ENCODE data around the gene MEPE.

MEPE gene, protein sequence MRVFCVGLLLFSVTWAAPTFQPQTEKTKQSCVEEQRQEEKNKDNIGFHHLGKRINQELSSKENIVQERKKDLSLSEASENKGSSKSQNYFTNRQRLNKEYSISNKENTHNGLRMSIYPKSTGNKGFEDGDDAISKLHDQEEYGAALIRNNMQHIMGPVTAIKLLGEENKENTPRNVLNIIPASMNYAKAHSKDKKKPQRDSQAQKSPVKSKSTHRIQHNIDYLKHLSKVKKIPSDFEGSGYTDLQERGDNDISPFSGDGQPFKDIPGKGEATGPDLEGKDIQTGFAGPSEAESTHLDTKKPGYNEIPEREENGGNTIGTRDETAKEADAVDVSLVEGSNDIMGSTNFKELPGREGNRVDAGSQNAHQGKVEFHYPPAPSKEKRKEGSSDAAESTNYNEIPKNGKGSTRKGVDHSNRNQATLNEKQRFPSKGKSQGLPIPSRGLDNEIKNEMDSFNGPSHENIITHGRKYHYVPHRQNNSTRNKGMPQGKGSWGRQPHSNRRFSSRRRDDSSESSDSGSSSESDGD

DNA sequence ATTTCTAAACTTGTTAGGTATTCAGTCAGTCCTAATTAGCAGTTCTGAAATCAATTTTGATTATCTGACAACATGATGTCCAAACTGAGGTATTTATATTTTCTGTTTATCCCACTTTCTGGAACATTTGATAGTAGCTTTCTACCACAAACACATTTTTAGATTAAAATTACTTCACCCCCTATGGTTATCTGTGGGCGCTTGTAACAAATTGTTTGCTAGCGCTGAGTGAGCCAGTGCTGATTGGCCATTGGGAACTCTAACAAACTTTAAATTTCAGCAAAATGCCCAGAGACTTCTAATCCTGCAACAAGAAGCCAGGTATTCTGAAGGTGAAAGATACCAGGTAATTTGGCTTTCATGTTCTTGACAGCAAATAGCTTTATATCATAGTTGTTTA lies at the start of gene MEPE:
Gene MEPE (plus strand): TSS at position 301 of the 400 bp plus-strand sequence. CDS start 1,746 bp downstream, outside the sequence.
- DNase-seq (ENCODE audit: low read depth), result no peak

DNA sequence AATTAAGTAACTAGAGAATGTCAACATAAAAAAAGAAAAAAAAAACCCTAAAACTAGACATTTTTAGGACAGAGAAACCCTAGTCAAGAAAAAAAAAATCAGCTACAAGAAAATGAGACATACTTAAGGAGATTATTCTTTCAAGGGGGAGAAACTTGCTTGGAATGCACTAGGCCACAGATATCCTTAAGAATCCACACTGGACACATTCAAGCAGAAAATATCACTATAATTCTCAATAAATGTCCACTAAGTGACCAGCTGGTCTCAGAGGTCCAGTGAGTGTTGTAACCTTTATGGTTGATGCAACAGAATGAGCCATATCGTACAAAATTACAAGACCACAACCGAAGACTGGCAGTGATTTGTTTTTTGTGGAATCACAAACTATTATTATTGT lies 49.0 kb upstream of the MEPE start:
- DNase-seq (ENCODE audit: low read depth), result peak; percentile 32

DNA sequence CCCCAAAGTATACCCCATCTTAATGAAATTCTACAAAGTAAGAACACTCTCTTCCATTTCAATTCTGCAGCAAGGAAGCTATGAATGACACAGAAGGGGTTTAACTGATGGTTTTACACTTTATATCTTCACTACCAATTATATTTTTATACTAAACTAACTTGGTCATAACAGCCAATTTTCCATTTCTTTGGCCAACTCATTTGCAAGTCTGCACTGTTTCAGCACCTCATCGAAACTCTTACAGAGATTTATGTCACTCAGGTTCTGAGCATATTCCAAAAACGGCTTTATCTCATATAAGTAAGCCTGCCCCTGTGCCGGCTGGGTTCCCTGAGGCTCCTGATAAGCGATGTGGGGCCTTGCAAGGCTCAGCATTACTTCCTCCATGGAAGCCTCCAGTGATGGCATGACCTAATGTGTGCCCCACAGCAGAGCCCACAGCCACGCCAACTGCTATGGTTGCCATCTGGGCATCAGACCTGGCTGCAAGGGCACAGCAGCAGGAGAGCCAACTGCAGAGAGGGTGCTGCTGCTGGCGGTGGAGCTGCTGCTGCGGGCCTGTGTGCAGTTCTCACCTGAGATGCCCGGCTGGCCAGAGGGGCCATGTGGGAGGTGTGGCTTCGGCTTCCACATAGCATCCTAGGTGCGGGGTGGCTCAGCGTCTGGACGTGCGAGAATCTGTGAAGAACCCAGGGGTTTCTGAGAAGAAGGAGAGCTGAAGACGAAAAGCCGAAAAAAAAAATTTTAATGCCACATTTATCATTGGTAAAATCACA lies 46.8 kb upstream of the MEPE start:
- DNase-seq (ENCODE audit: low read depth), result no peak

DNA sequence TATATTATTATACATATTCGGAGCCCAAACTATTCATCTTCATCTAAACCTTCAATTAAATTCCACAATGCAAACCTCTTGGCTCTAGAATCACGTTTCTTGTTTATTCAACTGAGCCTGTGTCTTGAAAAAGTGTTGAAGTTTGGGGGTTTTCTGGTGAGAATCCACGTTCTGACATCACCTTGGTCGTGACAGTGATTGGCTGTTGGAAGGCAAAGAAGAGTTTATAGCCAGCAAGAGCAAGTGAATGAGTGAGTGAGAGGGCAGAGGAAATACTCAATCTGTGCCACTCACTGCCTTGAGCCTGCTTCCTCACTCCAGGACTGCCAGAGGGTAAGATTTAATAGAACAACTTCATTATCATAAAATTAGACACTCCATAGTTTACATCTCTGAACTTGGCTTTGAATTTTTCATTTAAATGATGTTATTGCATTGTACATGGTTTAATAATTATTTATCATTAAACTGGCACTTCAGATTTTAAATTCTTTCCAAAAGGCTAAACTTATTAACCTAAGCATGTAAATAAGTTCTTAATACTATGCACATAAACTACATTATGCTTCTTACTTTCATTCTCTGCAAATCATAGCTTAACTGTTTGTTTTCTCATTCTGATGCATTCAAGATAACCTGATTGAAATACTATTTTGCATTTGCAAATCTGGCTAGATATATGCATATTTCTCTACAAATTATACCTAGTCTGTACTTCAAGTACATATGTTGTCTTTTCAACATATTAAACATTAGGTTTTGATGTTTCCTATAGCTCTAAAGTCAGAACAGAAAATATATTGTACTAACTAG lies 33.3 kb upstream of the MEPE start, which contains the start of gene IBSP:
Gene IBSP (plus strand): TSS at position 254 of the 813 bp plus-strand sequence. CDS start 2,808 bp downstream, outside the sequence.
- DNase-seq (ENCODE audit: low read depth), result no peak

DNA sequence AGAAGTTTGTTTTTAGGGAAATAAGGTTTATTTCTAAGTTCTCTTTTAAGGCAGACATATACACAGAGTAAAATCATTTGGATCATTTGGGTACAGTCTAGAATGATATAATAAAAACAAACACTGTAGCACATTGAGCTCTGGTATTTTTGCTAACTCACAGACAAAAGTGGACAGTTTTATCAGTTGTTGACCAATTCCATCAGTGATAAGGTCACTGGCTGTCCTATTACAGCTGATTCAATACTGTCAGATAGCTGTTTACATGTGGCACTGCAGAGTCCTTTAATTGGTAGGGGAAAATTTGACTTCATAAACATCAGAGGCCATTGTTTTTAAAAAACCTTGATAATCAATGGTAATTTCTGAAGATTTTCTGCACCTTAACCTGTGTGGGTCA lies 29.9 kb upstream of the MEPE start:
- DNase-seq (ENCODE audit: low read depth), result no peak

DNA sequence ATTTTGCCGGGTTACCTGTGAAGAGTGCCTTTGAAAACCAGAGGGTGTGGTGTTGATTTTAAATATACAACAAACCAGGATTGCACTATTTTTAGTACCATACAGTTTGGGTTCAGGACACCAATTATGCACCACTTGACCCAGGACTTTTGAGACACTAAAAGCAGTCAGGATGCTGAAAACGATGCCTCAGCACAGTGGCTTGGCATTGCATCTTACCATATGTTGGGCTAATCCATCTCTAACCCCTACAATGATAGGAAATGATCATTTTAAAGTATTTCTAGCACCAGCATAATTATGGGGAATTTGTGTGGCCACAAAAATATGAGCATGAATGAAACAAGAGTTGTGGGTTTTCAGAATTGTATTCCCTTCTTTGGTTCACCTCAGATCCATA lies 29.3 kb upstream of the MEPE start:
- no peak for DNase-seq (ENCODE audit: low read depth)

DNA sequence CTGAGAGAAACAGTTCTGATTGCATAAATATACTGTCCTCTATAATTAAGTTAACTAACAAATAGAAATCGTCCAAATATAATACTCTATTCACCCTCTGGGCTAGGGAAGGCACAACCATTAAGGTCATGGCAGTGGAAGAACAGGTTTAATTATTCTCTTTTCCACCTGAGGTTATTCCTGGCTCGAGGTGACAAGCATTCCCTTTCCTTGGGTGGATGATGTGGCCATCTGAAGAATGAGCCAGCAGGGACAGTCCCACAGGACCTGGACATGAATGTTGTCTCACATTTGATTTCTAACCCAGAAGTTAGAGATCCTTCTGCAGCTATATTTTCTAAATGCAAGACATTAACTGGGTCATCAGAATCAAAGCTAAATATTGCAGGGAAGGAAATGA lies 27.9 kb upstream of the MEPE start:
- DNase-seq (ENCODE audit: low read depth), result no peak

DNA sequence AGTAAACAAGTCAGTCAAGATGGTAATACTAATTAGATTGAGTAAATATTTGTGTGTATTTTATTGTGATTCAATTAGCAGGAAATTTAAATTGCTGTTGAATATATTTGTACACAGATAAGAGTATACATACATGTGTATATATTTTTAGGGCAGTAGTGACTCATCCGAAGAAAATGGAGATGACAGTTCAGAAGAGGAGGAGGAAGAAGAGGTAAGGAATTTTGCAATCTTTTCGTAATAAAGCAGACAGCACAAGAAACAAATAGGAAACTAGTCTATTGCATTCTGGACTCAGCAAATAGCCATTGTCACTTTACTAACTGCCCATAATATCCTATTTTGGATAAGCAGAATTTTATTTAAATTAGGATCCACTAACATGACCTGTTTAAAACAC lies 26.8 kb upstream of the MEPE start:
- peak; percentile 70 for DNase-seq (ENCODE audit: low read depth)

DNA sequence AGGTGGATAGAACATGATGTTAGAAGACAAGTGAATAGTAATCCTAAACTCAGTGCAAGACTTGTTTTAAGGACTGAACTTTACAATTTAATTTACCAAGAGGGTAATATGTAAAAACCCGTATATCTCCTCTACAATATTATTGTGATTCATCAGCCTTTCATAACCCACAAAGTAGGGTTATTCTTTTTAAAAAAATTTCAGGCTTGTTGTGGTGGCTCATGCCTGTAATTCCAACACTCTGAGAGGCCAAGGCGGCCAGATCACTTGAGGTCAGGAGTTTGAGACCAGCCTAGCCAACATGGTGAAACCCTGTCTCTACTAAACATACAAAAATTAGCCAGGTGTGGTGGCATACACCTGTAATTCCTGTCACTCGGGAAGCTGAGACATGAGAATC lies 26.2 kb upstream of the MEPE start:
- DNase-seq (ENCODE audit: low read depth), result peak; percentile 78

DNA sequence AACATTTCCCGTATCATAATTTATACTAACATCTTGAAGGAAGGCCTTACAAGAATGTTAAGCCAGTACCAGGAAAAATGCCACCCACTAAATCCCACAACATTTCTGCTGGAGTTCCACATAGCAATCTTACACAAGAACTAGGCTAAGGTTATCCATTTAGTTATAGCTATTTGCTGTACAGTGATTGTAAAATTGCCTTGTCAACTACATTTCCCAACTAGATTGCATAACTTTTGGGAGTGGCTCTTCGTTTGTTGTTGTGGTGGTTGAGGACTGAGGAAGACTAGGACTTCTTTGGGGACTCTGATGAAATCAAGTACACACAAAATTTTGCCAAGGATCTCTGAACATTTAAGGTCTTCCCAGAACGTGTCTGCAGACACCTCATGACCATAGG lies 25.4 kb upstream of the MEPE start:
- DNase-seq (ENCODE audit: low read depth), result peak; percentile 34

DNA sequence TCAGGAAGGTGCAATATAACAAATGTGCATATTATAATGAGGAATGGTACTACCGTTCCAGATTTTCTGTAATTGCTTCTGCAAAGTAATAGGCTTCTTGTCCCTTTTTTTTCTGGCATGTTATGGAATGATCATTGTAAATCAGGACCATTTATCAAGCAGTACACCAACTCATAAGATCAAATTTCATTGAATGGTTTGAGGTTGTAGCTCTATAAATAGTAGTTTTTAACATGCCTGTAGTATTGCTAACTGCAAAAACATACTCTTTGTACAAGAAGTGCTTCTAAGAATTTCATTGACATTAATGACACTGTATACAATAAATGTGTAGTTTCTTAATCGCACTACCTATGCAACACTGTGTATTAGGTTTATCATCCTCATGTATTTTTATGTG lies 20.8 kb upstream of the MEPE start:
- DNase-seq (ENCODE audit: low read depth), result peak; percentile 59

DNA sequence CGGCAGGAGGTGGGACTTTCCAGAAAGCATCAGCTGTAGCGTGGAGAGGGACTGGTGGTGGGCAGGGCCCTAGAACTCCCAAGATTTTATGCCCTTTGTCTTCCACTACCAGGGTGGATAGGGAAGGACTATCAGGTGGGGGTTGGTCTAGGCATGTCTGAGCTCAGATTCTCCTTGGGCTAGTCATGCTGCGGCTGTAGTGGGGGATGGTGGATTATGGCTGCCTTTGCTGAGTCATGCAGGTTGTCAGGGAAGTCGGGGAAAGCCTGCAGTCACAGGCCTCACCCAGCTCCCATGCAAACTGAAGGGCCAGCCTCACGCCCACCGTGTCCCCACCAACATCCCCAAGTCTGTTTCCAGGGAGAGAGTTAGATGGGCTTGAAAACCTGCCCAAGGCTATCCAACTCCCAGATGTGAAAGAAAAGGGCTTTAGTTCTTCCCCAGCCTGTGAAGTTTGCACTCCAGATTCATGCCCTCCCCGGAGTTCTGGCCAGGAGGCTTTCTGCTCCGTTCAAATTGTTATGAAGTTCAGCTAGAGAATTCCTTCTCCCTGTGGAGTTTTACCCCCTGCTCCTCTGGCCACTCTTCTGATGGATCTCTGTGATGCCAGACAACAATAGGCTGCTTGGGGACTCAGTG lies 13.4 kb upstream of the MEPE start:
- peak; percentile 95 for DNase-seq (ENCODE audit: low read depth)

DNA sequence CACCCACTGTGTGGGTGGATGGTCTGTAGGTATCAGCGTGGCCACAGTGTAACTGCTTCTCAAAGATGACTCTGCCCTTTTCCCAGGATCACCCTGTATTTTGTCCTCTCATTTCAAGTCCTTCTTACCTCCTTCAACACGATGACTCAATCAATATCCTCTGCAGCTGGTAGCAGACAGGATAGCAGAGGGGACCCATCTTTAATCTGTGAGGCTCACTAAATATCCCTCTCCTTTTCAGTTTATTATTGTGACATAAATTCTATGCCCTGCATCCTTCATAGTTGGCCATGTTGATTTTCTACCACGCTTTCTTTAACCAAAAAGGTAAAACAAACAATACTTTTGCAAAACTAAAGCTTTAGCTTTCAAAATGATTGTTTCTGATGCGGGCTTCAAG lies 9.6 kb upstream of the MEPE start:
- DNase-seq (ENCODE audit: low read depth), result no peak

DNA sequence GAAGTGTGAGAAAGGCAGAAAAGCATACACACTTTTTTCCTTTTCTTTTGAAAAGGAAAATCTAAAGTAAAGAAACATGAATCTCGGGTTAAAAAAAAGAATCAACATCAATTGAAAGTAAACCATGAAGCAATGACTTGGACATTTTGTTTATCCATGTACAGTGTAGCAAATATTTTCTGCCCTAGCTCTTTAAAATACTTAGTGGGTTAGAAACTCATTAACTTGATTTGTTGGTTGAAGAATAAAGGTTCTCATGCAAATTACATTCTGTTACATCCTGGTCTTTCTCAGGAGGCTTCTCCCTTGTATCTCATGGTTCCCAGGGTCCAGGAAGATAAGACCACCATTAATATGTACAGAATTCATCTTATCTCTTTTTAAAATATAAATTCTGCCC lies 9.0 kb upstream of the MEPE start:
- no peak for DNase-seq (ENCODE audit: low read depth)

DNA sequence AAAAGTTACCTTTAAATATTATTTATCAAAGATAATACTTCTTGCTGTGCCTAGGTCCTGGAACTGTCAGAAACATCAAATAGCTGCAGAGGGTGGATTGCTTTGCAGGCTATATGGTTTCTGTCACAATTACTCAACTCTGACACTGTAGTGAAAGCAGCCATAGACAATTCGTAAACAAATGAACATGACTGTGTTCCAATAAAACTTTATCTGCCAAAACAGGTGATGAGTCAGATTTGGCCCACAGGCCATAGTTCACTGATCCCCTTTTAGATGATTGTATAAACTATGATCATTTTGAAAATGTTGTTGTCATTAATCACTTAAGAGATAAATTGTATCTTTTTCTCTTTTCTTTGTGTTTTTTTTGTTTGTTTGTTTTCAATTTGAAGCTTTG lies 8.4 kb upstream of the MEPE start:
- peak; percentile 26 for DNase-seq (ENCODE audit: low read depth)

DNA sequence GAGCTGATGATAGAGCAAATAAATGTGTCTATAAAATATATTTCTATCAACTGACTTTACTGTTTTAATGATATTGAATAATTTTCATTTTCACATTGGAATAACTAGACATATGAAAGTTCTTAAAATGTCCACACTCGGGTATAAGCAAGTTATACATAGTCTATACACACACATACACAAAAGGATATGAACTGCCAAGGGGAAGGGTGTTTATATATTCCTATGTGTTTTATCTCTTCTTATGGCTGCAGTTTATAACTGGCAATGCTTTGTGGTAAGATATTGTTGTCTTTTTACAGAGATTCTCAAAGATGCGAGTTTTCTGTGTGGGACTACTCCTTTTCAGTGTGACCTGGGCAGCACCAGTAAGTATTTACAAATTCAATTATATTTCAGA lies 1.6 kb downstream of the MEPE start:
- no peak for DNase-seq (ENCODE audit: low read depth)

DNA sequence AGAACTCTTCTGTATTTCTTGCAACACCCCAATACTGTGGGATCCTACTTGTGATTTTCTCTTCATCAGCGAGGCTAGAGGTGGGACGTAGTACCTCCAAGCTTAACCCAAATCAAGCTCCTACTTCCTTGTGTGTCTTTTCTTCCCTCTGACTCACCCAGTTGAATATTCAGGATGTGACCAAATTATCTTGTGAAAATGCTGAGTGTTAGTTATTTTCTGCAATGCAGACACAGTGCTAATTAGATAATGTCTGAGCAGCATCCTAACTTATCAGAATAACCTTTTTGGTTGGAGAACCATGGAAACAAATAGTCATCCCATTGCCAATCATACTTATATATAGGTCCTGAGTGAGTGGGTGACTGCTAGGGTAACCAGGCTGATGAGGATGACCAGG lies 2.4 kb downstream of the MEPE start:
- peak; percentile 33 for DNase-seq (ENCODE audit: low read depth)

DNA sequence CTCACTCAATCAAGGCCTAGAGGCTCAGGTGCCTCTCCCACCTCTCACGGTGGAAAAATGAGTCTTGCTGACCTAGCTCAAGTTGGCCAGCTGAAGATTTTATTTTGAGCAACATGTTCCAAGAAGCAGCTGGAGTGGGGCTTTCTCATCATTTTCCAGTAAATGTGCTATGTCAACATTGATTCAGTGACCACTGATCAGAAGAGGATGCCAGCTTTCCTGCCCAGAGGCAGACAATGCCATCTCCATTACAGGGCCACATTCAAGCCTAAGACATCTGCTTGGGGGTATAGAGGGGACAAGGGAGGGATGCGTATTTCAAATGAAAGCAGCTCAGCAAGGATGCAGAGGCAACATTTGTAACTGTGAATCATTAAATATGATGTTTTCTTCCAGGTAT lies 3.0 kb downstream of the MEPE start:
- peak; percentile 18 for DNase-seq (ENCODE audit: low read depth)

DNA sequence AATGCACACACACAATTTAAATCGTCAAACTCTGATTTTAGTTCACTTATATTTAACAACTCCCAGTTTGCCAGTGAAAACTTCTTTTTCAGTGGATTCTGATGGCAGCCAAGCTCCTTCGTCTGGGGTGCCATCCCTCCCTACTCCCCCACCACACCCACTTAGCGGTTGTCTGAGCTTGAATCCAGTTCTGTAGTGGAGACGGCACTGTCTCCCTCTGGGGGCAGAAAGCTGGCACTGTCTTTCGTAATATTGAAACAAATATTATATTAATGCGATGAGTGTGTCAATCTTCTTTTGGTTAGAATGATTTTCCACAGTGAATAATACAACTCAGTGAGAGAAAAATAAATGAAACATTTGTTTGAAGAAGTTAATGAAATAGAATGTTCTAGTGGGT lies 5.4 kb downstream of the MEPE start:
- DNase-seq (ENCODE audit: low read depth), result no peak

DNA sequence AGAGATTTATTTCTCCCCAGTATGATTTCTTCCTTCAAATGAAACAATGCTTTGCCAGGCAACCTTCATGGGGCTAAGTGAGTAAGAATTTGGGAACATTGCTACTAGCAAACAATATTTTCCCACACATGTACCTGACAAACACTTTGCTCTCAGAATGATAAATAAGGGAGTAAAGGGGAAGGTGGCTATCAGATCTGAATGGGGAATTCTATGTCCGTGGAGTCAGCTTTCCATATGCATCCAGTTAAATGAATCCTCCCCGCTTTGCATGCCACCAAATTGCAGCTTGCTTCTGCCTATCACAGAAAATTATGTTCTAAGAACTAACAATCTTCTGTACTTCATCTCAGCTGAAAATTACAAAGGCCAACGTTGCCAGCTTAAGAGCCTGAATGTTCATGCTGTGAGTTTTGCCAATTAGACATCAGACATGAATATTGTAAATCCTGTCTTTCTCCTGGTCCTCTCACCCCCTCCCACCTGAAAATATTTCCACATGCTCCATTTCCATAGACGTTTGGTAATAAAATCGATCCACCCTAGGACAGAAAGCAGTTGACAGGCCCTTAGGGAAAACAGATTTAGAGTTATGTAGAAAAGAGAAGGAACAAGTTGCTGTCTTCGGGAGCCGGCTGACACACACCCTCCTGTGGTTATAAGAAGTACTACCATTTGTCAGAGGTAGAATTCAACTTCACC lies 6.3 kb downstream of the MEPE start:
- peak; percentile 60 for DNase-seq (ENCODE audit: low read depth)

DNA sequence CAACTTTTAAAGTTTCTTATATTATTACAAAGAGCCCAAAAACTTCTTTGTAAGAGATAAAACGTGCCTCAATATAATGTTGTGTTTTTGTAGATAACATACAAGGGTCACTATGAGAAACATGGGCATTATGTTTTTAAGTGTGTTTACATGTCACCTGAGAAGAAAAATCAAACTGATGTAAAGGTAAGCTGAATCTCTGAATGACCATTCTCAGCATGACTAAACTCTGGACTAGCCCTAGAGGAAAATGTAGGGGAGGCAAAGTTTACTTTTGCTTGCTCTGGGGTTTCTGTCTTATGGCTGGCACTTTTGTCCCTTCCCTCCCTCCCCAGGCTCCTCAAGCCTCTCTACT lies 6.8 kb downstream of the MEPE start:
- no peak for DNase-seq (ENCODE audit: low read depth)
